ENCODE measurements around the gene MTSS2.

MTSS2 gene

DNA sequence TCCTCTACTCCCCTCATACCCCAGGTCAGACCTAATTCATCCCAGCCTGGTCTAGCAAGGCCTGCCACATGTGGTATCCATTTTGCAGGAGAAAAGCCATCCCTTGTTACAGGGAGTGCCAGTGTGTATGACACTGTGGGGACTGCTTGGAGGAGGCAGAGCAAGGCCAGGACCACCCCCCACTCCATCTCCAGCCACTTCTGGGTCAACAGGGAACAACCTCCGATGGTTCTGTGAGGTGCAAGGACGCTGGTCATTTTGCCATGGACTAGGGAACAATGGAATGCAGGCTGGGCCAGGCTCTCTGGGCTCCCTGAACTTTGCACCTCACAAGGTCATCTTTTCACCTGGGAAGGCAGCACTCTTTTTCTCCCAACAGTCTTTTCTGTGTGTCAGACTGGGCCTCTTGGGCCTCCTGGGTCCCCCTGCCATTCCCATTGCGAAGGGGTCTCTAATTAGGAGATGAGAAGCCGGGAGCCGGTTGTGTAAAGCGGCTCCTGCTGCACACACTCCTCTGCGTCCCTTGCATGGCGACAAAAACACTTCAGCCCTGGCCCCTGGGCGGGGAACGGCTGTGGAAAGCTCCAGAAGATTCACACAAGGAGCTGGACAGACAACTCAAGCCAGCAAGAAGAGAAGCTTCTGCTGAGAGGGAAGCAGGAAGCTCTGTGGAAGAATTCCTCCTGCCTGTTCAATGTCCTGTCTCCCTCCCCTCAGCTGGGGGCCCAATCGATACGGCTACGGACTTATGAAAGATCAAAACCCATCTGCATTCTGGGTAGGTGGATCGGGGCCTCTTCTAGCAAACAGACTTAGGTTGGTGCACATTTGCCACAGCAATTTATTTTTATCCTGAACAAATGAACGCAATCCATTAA is 38.5 kb upstream of the MTSS2 start:
- H3K36me3 ChIP-seq (ENCODE audit: control insufficient read depth, low read depth, low read length), result peaks cover 3% of the 10 kb centered on the region
- no peaks in the 10 kb centered on the region for H3K9me3 ChIP-seq (ENCODE audit: control insufficient read depth, low read depth, low read length)
- H3K27ac ChIP-seq (ENCODE audit: low read length), result no peak overlapping the region
- no peaks in the 10 kb centered on the region for H3K4me1 ChIP-seq (ENCODE audit: control insufficient read depth, low read depth, low read length)
- H3K27me3 ChIP-seq (ENCODE audit: control insufficient read depth, insufficient read depth, low read length), result no peaks in the 10 kb centered on the region
- no peak overlapping the region for H3K4me3 ChIP-seq (ENCODE audit: low read length)
- H3K9ac ChIP-seq (ENCODE audit: low read length), result no peak overlapping the region

DNA sequence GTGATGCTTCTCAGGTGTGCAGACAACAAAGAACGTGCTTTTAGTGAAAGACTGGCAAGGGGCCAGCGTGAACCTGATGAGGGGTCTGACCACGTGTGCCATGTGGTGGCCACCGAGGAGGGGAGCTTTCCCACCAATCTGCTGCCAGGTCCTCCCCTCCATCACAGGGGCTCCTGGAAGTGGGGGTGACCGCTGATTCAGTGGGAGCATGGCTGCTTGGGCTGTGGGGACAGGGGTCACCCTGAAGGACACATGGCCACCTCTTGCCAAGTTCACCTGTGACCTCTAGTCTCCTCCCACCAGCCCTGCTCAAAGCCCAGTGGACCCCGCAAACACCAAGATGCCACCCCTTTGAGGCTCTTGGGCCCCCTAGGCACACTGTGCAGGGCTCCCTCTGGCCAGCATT is 37.9 kb upstream of the MTSS2 start:
- H3K9me3 ChIP-seq (ENCODE audit: control insufficient read depth, low read depth, low read length), result no peaks in the 10 kb centered on the region
- H3K36me3 ChIP-seq (ENCODE audit: control insufficient read depth, low read depth, low read length), result peaks cover 3% of the 10 kb centered on the region
- no peak overlapping the region for H3K9ac ChIP-seq (ENCODE audit: low read length)
- H3K27me3 ChIP-seq (ENCODE audit: control insufficient read depth, insufficient read depth, low read length), result no peaks in the 10 kb centered on the region
- H3K27ac ChIP-seq (ENCODE audit: low read length), result no peak overlapping the region
- no peaks in the 10 kb centered on the region for H3K4me1 ChIP-seq (ENCODE audit: control insufficient read depth, low read depth, low read length)
- H3K4me3 ChIP-seq (ENCODE audit: low read length), result no peak overlapping the region

DNA sequence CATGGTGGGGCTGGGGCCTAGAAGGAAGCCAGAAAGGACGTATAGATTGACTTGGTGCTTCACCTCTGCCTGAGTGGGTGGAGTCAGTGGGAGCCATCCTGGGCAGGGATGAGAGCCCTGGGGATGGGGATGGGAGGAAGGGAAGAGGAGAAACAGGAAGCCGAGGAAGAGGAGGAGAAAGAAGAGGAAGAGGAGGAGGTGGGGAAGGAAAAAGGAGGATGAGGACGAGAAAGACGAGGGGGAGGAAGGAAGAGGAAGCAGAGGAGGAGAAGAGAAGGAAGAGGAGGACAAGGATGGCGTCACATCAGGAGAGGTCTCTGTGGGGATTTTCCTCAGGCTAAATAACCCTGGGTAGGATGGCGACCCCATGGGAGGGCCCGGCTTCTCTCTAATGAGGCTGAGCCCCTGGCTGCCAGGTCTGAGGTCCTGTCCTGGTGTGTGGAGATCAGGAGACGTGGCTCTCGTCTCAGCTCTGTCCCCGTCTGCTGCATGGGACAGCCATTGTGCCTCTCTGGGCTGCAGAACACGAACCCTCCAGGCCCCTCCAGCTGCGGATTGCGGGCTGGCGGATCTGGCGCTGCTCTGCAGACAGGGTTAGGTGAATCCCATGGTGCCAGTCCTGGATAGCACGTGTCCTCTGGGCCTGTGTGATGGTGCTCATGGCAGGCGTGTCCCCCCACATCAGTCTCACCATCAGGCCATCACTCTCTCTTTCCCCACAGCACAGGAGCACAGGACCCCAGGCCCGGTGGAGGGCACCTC is 35.5 kb upstream of the MTSS2 start:
- Histone ChIP-seq H3K9ac (ENCODE audit: low read length) (no peak overlapping the region), H3K9me3 (ENCODE audit: control insufficient read depth, low read depth, low read length) (no peaks in the 10 kb centered on the region), H3K4me1 (ENCODE audit: control insufficient read depth, low read depth, low read length) (no peaks in the 10 kb centered on the region), H3K4me3 (ENCODE audit: low read length) (no peak overlapping the region), H3K36me3 (ENCODE audit: control insufficient read depth, low read depth, low read length) (no peaks in the 10 kb centered on the region), H3K27me3 (ENCODE audit: control insufficient read depth, insufficient read depth, low read length) (no peaks in the 10 kb centered on the region), H3K27ac (ENCODE audit: low read length) (no peak overlapping the region)

DNA sequence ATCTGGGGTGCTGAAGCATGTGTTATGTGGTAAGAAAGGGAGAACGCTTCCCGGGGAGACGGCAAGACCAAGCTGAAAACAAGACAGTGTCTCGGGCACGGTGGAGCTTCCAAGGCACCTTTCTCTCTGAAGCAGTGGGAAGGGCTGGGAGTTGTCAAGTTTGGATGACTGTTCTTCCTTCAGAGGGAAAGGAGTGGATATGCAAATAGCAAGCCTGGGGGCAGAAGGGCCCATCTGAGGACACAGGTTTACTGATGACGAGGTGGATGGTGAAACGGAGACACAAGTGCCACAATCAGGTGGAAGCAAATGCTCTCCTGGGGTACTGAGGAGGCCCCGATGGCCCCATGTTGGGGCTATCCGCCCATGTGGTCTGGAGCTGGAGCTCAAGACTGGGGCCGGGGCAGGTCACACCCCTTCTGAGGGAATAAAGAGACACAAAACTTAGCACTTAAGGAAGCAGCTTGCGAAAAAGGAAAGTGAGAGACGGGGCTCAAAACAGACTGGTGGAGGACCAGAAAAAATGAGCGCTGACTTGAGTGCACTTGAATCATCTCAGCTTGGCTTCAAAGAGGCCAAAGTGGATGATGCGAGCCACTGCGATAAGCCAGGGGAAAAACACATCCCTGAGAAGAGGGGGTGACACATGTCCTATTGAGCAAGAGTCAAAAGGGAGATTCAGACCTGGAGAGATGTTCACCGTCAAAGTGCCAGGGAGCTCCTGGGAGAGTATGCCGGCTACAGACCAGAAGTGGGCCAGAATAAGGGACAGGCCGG is 34.8 kb upstream of the MTSS2 start:
- no peaks in the 10 kb centered on the region for H3K9me3 ChIP-seq (ENCODE audit: control insufficient read depth, low read depth, low read length)
- H3K27me3 ChIP-seq (ENCODE audit: control insufficient read depth, insufficient read depth, low read length), result no peaks in the 10 kb centered on the region
- H3K36me3 ChIP-seq (ENCODE audit: control insufficient read depth, low read depth, low read length), result no peaks in the 10 kb centered on the region
- no peak overlapping the region for H3K4me3 ChIP-seq (ENCODE audit: low read length)
- no peak overlapping the region for H3K9ac ChIP-seq (ENCODE audit: low read length)
- H3K4me1 ChIP-seq (ENCODE audit: control insufficient read depth, low read depth, low read length), result peaks cover 2% of the 10 kb centered on the region
- H3K27ac ChIP-seq (ENCODE audit: low read length), result no peak overlapping the region

DNA sequence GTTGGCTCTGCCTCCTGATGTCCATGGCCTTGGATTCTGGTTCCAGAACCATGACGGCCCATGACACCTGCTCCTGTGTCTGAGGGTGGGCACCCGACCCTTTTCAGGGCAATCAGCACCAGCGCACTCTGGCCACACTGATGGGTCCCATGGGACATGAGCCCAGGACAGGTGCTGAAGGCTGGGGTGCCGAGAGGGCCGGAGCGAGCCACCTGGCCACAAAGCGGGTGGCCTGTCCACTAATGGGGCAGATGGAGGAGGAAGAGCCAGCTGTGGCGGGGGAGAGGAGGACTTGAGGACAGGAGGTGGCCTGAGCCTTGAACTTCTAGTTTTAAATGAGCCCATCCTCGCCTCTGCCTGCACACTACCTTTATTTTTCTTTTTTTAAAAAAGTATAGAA is 31.2 kb upstream of the MTSS2 start:
- Histone ChIP-seq H3K9ac (ENCODE audit: low read length) (no peak overlapping the region), H3K27ac (ENCODE audit: low read length) (no peak overlapping the region)

DNA sequence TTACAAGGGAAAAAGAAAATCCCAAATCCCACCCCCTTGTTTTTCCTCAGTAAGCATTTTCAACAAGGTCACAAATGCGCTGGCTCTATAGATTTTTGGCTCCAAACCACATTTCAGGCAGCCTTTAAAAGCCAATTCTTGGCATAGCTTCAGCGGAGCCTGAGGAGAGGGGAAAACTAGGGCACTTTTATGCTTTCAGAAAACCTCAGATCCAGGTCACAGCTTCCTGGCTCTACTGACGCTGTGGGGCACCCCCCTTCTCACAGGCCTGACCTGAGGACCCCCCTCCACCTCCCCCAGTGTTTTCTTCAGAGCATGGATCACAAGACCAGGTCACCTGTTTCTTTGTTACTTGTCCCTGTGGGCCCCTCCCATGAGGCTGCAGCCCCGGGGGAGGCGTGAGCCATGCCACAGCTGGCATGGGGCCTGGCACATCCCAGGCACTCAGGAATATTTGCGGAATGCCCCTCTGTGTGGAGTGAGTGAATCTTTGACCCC is 30.1 kb upstream of the MTSS2 start:
- H3K9ac ChIP-seq (ENCODE audit: low read length), result no peak overlapping the region
- H3K4me3 ChIP-seq (ENCODE audit: low read length), result no peak overlapping the region
- H3K9me3 ChIP-seq (ENCODE audit: control insufficient read depth, low read depth, low read length), result no peaks in the 10 kb centered on the region
- H3K4me1 ChIP-seq (ENCODE audit: control insufficient read depth, low read depth, low read length), result peaks cover 24% of the 10 kb centered on the region
- no peak overlapping the region for H3K27ac ChIP-seq (ENCODE audit: low read length)
- no peaks in the 10 kb centered on the region for H3K36me3 ChIP-seq (ENCODE audit: control insufficient read depth, low read depth, low read length)
- H3K27me3 ChIP-seq (ENCODE audit: control insufficient read depth, insufficient read depth, low read length), result no peaks in the 10 kb centered on the region

More for the DNA sequence above, 31.2 kb upstream of the MTSS2 start:
- H3K4me1 ChIP-seq (ENCODE audit: control insufficient read depth, low read depth, low read length), result peaks cover 24% of the 10 kb centered on the region
- H3K4me3 ChIP-seq (ENCODE audit: low read length), result no peak overlapping the region
- H3K9me3 ChIP-seq (ENCODE audit: control insufficient read depth, low read depth, low read length), result no peaks in the 10 kb centered on the region
- no peaks in the 10 kb centered on the region for H3K36me3 ChIP-seq (ENCODE audit: control insufficient read depth, low read depth, low read length)
- no peaks in the 10 kb centered on the region for H3K27me3 ChIP-seq (ENCODE audit: control insufficient read depth, insufficient read depth, low read length)

DNA sequence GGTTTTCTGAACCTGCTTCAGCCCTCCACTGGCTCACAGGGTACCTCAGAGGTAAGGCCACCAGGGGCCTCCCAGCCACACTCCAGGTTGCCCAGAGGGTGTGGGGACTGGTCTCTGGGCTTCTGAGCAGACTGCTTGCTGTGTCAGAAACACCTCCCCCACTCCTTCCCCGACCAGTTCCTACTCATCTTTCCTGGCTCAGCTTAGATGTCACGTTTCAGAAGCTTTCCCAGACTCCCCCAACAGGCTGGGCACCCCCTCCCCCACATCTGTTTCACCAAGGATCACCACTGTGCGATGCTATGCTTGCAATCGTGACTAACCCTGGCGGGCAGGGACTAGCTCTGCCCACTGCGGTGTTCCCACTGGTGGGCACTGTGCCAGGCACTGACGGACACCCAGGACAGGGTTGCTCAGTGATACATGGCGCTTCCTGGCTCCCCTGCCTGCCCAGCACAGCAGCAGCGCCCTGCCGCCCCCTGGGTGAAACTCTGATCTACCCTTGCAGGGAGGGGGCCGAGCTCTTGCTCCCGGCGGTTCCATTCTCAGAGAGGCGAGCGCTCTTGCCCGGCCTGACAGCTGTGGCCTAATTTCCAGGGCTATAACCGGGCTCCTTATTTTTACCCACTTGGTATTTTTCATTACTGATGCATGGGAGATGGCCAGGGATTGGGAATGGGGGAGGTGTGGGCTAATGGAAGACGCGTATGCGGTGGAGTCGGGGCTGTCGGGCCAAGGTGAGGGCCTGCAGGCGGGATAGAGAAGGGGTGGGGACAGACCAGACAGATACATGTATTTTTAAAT is 29.4 kb upstream of the MTSS2 start:
- no peak overlapping the region for H3K27ac ChIP-seq (ENCODE audit: low read length)
- H3K4me1 ChIP-seq (ENCODE audit: control insufficient read depth, low read depth, low read length), result peaks cover 24% of the 10 kb centered on the region
- no peaks in the 10 kb centered on the region for H3K36me3 ChIP-seq (ENCODE audit: control insufficient read depth, low read depth, low read length)
- no peaks in the 10 kb centered on the region for H3K27me3 ChIP-seq (ENCODE audit: control insufficient read depth, insufficient read depth, low read length)
- no peaks in the 10 kb centered on the region for H3K9me3 ChIP-seq (ENCODE audit: control insufficient read depth, low read depth, low read length)
- H3K4me3 ChIP-seq (ENCODE audit: low read length), result no peak overlapping the region
- H3K9ac ChIP-seq (ENCODE audit: low read length), result no peak overlapping the region

DNA sequence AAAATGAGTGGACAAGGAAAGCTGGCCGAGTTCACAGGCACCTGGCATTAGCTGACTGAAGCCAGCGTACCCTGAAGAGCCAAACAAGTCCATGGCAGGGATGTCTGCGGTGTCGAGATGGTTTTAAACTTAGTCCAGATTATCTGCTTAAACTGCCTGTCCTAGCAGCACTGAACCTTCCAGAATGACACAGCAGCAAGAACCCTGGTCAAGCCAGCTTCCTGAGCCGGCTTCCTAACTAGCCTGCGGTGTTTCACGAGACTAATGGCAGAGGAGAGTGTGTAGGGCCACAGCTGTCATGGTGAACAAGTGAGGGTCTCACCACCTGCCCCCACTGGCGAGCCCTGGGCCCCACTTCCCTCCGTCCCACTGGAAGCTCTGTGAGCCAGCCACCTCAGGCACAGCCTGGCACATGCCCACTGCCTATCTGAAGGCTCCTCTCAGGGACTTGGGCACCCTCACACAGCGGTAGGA is 28.8 kb upstream of the MTSS2 start:
- H3K36me3 ChIP-seq (ENCODE audit: control insufficient read depth, low read depth, low read length), result no peaks in the 10 kb centered on the region
- H3K27me3 ChIP-seq (ENCODE audit: control insufficient read depth, insufficient read depth, low read length), result no peaks in the 10 kb centered on the region
- H3K9me3 ChIP-seq (ENCODE audit: control insufficient read depth, low read depth, low read length), result no peaks in the 10 kb centered on the region
- H3K4me3 ChIP-seq (ENCODE audit: low read length), result no peak overlapping the region
- no peak overlapping the region for H3K27ac ChIP-seq (ENCODE audit: low read length)
- H3K4me1 ChIP-seq (ENCODE audit: control insufficient read depth, low read depth, low read length), result peaks cover 24% of the 10 kb centered on the region
- H3K9ac ChIP-seq (ENCODE audit: low read length), result no peak overlapping the region

DNA sequence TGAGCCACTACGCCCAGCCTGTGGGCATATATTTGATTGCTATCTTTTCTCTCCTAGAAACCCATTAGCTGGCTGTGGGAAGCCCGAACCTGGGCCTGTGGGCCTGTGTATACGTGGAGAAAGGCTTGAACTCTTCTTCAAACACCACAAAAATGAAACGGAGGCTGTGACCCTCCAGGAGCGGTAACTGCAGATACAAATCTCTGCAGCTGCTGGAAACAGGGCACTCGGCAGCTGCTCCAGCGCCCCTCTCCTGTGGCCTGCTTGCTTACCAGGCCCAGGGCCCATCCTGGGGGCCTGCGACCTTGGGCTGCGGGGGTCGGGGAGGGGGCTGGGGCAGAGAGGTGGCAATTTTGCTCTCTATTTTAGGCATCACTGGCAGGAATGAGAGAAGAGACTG is 28.0 kb upstream of the MTSS2 start:
- Histone ChIP-seq H3K27ac (ENCODE audit: low read length) (no peak overlapping the region), H3K27me3 (ENCODE audit: control insufficient read depth, insufficient read depth, low read length) (no peaks in the 10 kb centered on the region), H3K4me3 (ENCODE audit: low read length) (no peak overlapping the region), H3K36me3 (ENCODE audit: control insufficient read depth, low read depth, low read length) (no peaks in the 10 kb centered on the region), H3K4me1 (ENCODE audit: control insufficient read depth, low read depth, low read length) (peaks cover 26% of the 10 kb centered on the region), H3K9me3 (ENCODE audit: control insufficient read depth, low read depth, low read length) (no peaks in the 10 kb centered on the region), H3K9ac (ENCODE audit: low read length) (no peak overlapping the region)

DNA sequence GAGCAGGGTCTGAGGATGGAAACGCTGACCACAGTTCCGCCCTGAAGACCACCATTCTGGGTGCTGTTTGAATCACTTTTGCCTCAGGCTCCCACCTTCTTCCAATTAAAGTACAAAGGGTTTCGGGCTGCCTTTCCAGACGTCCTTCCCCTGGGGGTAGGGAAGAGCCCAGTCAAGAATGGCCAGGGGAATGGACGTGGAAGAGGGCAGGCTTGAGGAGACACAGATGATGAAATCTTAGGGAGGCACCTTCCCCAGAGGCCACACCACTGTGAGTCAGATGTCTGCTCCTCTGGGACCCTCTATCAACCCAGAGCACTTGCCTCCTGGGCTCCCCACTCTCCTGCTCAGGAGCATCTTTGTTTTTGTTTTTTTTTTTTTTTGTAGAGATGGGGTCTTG is 27.5 kb upstream of the MTSS2 start:
- Histone ChIP-seq H3K36me3 (ENCODE audit: control insufficient read depth, low read depth, low read length) (no peaks in the 10 kb centered on the region), H3K4me3 (ENCODE audit: low read length) (no peak overlapping the region), H3K4me1 (ENCODE audit: control insufficient read depth, low read depth, low read length) (peaks cover 30% of the 10 kb centered on the region), H3K9me3 (ENCODE audit: control insufficient read depth, low read depth, low read length) (no peaks in the 10 kb centered on the region), H3K27me3 (ENCODE audit: control insufficient read depth, insufficient read depth, low read length) (no peaks in the 10 kb centered on the region), H3K9ac (ENCODE audit: low read length) (no peak overlapping the region), H3K27ac (ENCODE audit: low read length) (no peak overlapping the region)
